SK-N-DZ (cell line): ENCODE measurements around the gene RAB43.
"Not testable (repeated sequence)": the region's sequence is repeated elsewhere in the genome, so short reads cannot be mapped to it uniquely, and the experiment has no call there.

ENCODE experiments used
- DNase-seq: peaks from one replicate; pipeline ENCODE4 v3.0.0-alpha.2; 2015; ENCODE audit warnings: low spot score

Gene RAB43

GRCh38 chr3:129122412-129123011 is 908 bp upstream of the RAB43 start:
- DNase-seq: no peak

DNA sequence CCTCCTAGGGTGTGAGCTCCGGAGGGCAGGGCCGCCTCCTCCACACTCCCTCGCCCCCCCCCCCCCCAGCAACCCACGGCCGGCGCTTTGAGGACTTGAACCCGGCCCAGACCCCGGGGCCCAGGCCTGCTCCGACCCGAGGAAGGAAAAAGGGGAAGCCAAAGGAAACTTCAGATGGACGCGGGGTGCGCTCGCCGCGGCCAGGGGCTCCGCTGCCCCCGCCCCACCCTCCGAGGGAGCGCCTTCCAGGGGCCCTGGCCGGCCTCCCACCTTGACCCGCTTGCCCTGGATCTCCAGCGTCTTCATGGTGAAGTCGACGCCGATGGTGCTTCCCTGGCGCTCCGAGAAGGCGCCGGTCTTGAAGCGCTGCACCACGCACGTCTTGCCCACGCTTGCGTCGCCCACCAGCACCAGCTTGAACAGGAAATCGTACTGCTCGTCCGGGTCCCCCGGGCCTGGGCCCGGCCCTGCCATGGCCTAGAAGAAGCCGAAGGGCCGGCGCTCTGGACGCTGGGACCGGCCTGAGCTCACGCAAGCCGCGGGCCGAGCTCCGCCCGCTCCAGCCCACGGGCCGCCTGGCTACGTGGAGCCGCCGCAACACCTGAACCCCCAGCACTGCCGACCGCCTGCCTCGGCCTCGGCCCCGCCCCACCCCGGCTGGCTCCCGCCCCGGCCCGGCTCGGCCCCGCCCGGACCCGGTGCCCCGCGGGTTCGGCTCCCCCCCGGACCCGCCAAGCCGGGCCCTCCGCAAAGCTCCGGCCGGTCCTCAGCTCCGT is 400 bp downstream of the RAB43 start:
- no peak for DNase-seq

DNA sequence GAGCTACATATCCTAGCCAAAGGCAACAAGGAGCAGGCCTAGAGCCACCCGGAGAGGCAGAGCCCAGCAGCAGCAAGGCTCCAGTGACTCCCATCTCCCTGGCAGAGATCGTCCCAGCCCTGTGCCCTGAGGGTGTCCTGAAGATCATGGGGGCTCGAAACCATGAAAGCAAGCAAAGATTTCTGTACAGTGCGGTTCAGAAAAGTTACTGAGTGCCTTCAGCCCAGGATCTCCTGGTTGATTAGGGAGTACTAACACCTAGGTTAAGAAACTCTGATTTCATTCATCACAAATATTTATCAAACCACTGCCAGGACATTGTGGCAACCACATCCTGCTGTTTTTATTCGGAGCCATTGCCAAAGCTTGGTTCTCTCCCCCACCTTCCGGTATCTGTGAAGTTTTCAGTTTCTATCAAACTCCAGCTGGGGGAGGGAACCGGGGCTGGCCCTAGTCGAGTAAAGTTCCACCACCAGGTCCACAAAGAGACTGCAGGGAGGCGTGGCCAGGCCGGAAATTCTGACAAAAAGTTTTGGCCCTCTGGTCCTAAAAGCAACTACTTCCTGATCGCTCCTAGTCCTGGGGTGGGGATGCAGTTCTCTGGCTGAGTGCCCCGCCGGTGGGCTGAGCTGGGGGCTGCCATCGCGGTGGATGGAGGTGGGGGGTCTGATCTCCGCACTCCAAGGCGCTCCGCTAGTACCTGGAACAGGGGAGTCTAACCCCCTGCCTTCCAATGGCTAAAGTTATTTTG is 1.2 kb downstream of the RAB43 start:
- DNase-seq: no peak

GRCh38 chr3:129119365-129120100 is 2.1 kb downstream of the RAB43 start:
- DNase-seq: no peak

GRCh38 chr3:129118745-129119144 is 2.9 kb downstream of the RAB43 start:
- DNase-seq: no peak

- DNase-seq: no peak
These were observed 4.5 kb downstream of the RAB43 start for GRCh38 chr3:129117134-129117533.

- no peak for DNase-seq
These were observed 5.1 kb downstream of the RAB43 start for GRCh38 chr3:129116482-129116946.

GRCh38 chr3:129114455-129114854 is 7.1 kb downstream of the RAB43 start:
- DNase-seq: no peak

DNA sequence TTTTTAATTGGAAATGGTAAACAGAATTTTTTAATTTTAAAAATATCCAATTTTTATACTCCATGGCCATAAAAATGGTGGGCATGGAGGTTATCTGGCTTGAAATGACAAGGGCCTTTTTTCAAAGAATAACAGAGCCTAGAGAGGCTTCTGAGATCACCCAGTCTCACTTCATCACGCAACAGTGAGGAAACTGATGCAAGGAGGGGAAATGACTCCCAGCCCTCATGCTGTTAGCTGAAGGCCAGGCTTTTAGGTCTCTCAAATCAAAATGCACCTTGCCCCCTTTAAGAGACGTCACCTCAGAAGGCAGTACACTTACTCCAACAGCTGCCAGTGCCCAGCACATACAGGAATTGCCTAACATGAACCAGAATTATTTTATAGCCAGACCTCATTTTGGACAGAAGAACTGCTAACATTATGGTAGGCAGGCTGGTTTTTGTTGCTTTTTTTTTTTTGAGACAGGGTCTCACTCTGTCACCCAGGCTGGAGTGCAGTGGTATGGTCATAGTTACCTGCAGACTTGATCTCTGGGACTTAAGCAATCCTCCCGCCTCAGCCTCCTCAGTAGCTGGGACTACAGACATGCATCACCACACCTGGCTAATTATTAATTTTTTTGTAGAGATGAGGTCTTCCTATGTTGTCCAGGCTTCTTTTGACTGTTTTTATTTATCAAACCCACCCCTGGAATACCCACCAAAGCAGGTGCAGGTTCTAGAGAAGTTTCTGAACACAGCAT is 9.1 kb downstream of the RAB43 start:
- DNase-seq: no peak

- DNase-seq: not testable (repeated sequence)
These were observed 10.4 kb downstream of the RAB43 start for GRCh38 chr3:129111076-129111780.

- DNase-seq: no peak
These were observed 13.8 kb downstream of the RAB43 start for GRCh38 chr3:129107793-129108192.

DNA sequence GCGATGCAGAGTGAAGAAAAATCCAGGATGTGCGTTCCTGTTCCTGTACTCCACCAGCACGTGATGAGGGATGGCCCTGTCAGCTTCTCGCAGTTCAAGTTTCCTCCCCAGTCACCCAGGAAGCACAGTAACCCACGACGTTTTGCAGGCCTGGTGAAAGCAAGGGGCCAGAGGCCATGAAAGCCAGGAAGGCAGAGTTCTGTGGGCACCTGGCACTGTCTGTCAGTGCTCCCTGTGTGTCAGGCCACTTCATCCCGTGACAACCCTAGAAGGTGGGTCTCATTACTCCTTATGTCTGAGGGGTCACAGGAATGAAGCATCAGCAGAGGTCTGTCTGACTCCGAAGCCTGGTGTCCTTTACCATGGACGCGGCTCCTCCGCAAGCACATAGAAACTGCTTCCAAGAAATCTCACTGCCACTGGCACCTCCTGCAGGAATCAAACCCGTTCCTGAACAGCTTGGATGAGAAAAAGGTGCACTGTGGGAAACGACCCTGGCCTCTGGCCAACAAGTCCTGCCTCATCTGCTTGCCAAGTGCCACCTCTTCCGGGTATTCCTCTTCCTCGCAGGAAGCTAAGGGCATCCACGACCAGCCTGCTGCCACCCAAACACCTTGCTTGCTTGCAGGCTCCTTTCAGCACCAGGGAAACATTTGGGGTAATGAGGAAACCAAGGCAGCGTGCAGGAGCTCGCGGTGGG is 14.6 kb downstream of the RAB43 start:
- no peak for DNase-seq

DNA sequence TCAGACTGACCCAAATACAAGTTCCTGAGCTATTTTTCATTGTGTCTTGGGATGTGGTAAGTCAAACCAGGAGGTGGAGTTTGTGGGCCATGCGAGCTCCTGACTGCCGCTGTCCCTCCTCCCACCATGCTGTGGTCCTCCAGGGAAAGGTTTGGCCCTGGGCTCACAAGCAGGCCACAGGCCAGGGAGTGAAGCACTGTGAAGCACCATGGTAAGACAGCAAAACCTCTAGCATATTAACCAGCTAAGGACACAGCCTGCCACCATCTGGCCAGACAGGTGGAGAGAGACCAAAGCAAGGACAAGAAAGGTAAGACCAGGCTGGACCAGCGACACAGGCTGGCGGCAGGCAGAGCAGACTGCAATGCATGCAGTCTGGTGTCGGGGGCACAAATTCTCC is 15.3 kb downstream of the RAB43 start:
- DNase-seq: no peak

- DNase-seq: no peak
These were observed 15.7 kb downstream of the RAB43 start for GRCh38 chr3:129105862-129106261.

- DNase-seq: no peak
These were observed 17.0 kb downstream of the RAB43 start for GRCh38 chr3:129104498-129105079.

GRCh38 chr3:129104051-129104450 is 17.6 kb downstream of the RAB43 start:
- DNase-seq: no peak

GRCh38 chr3:129103296-129103695 is 18.3 kb downstream of the RAB43 start:
- no peak for DNase-seq

GRCh38 chr3:129101370-129102138 is 20.1 kb downstream of the RAB43 start:
- DNase-seq: no peak

DNA sequence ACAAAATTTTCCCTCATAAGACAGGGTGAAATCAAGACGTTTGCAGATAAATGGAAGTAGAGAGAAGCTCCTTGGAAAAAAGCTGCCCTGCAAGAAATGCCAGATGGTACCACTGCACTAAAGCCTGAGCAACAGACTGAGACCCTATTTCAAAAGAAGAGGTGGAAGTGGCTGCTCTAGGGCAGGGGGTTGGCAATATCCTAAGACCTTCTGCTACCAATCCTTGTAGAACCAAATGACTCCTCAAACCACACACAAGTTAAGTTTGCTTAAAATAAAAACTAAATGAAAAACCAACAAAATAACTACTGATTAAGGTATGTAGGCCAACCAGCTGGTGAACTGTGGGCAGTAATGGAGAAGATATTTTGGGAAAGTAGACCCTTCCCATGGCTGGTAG is 21.3 kb downstream of the RAB43 start:
- DNase-seq: no peak
